ENCODE results near the gene CDH4. TPM values are rescaled to one million over a fixed set of nuclear protein-coding genes. Genes with fewer than 3 reads are reported as not detected.

CDH4 gene
- total and polyA plus RNA-seq, 2 of the 4 experiments (the other 2 are of a cell fraction) = 1.6 to 3.5 TPM

- no peak overlapping the region for H2AK9ac ChIP-seq (replicated peaks; ENCODE audit: low read depth, low read length, poor library complexity)
- no peak overlapping the region for H2BK15ac ChIP-seq (ENCODE audit: low read depth, low read length)
- peak overlapping the region; percentile 70 for H2AFZ ChIP-seq (replicated peaks; ENCODE audit: low read length, poor library complexity)
- no peaks in the 10 kb centered on the region for H4K20me1 ChIP-seq (ENCODE audit: insufficient read depth, low read length)
- H3K9me1 ChIP-seq (ENCODE audit: insufficient read depth, low read length) = no peaks in the 10 kb centered on the region
- dilution Hi-C loops (cut with HindIII; ENCODE audit: low sequenced_read_pairs, unreplicated experiment) = no loop called here
- ATAC-seq (ENCODE audit: low read depth) (no peak; the same call in 1 of the 2 replicates), DNase-seq (peak; percentile 7)
- H3K4me3 ChIP-seq (ENCODE audit: insufficient read depth, low read depth, low read length) = 0 out of 2 replicates have a peak overlapping the region, but pooled peaks have one; percentile 13
- no peak overlapping the region for H3K9ac ChIP-seq (ENCODE audit: low read depth, low read length)
- H3K79me1 ChIP-seq (ENCODE audit: low read depth in 1 of 2, low read length in 2 of 2) = no peaks in the 10 kb centered on the region
- H3K27ac ChIP-seq (ENCODE audit: insufficient read depth, low read length) = no peak overlapping the region
- ChIA-PET CTCF (no interaction called here), POLR2A (ENCODE audit: unreplicated experiment) (interaction anchor here (0.6 kb wide), 1 partner anchor 1839 kb away, joined by 3 read pairs; no protein-coding TSS in a partner anchor)
- no peak overlapping the region for H3K18ac ChIP-seq (ENCODE audit: low read depth, low read length)
- H3K14ac ChIP-seq (replicated peaks; ENCODE audit: low read depth, low read length) = no peak overlapping the region
- WGBS, 2 experiments (ENCODE audit: extremely low coverage in 2 of 2, insufficient read length in 1 of 2) = 26% methylated on average over 10 of the region's 27 CpGs; no CpG with 5 or more reads in 1 of the 2 experiments
- H3K23ac ChIP-seq (ENCODE audit: low read depth, low read length) = no peak overlapping the region
- intact Hi-C loops (cut with micrococcal nuclease) = no loop called here
- no peak for TF ChIP-seq RFX5 (IDR thresholded peaks at IDR 0.05; ENCODE audit: low read depth, low read length)
- TF ChIP-seq MAZ (IDR thresholded peaks at IDR 0.05; ENCODE audit: borderline replicate concordance, low read depth, low read length) = no peak
- no peak for TF ChIP-seq SMC3 (IDR thresholded peaks at IDR 0.05; ENCODE audit: low read depth, low read length)
- TF ChIP-seq BHLHE40 (IDR thresholded peaks at IDR 0.05; ENCODE audit: low read depth, low read length) = no peak
- TF ChIP-seq ELK1 (IDR thresholded peaks at IDR 0.05; ENCODE audit: borderline replicate concordance, low read depth, low read length) = no peak
- no peak for TF ChIP-seq RCOR1 (IDR thresholded peaks at IDR 0.05; ENCODE audit: insufficient replicate concordance, low read length)
- TF ChIP-seq RAD21 (IDR thresholded peaks at IDR 0.05; ENCODE audit: low read length) = no peak
- no peak for TF ChIP-seq USF2 (IDR thresholded peaks at IDR 0.05; ENCODE audit: low read depth, low read length)
- TF ChIP-seq NFE2L2 (IDR thresholded peaks at IDR 0.05; ENCODE audit: low read depth, low read length) = no peak
- no peak for TF ChIP-seq FOS (IDR thresholded peaks at IDR 0.05; ENCODE audit: low read depth, low read length)
- no peak for TF ChIP-seq POLR2A (IDR thresholded peaks at IDR 0.05; ENCODE audit: low read depth, low read length)
- no peak for TF ChIP-seq CEBPB (IDR thresholded peaks at IDR 0.05; ENCODE audit: low read depth, low read length)
- in situ Hi-C loops (cut with MboI; ENCODE audit: low sequenced_read_pairs) = no loop called here
- no peak overlapping the region for H3K56ac ChIP-seq (ENCODE audit: extremely low read depth, insufficient read depth, low read length)
- H3K4me2 ChIP-seq (ENCODE audit: low read depth, low read length) = peak overlapping the region; percentile 63
- H3K36me3 ChIP-seq (ENCODE audit: control insufficient read depth, insufficient read depth, low read length) = no peaks in the 10 kb centered on the region
- no peaks in the 10 kb centered on the region for H3K4me1 ChIP-seq (ENCODE audit: control insufficient read depth, insufficient read depth, low read length)
- no peak overlapping the region for H2AK5ac ChIP-seq (ENCODE audit: low read depth, low read length)
- no peak overlapping the region for H4K91ac ChIP-seq (ENCODE audit: insufficient read depth, low read depth, low read length)
- no peak overlapping the region for H3K4ac ChIP-seq (ENCODE audit: low read depth, low read length)
- peaks cover 14% of the 10 kb centered on the region; the same call in 1 of the 2 replicates for H3K27me3 ChIP-seq (ENCODE audit: control insufficient read depth, insufficient read depth, low read length)
- no TSS peak for BruUV-seq (replicated peaks)
- no peak overlapping the region for H2BK5ac ChIP-seq (ENCODE audit: low read depth, low read length, poor library complexity, severe bottlenecking)
- no peak overlapping the region for H2BK20ac ChIP-seq (ENCODE audit: low read depth, low read length)
- H2BK120ac ChIP-seq (ENCODE audit: low read depth, low read length) = no peak overlapping the region
- no peak overlapping the region for H4K5ac ChIP-seq (ENCODE audit: low read depth, low read length)
- no peaks in the 10 kb centered on the region for H3K9me3 ChIP-seq (ENCODE audit: control insufficient read depth, insufficient read depth, low read length)
- no peak overlapping the region for H4K8ac ChIP-seq (ENCODE audit: low read depth in 2 of 2, low read length in 2 of 2)
These were observed 552.1 kb downstream of the CDH4 start for GRCh38 chr20:61803915-61804751.

All from IMR-90 (cell line).